ENCODE measurements around the gene CAPG.

DNA sequence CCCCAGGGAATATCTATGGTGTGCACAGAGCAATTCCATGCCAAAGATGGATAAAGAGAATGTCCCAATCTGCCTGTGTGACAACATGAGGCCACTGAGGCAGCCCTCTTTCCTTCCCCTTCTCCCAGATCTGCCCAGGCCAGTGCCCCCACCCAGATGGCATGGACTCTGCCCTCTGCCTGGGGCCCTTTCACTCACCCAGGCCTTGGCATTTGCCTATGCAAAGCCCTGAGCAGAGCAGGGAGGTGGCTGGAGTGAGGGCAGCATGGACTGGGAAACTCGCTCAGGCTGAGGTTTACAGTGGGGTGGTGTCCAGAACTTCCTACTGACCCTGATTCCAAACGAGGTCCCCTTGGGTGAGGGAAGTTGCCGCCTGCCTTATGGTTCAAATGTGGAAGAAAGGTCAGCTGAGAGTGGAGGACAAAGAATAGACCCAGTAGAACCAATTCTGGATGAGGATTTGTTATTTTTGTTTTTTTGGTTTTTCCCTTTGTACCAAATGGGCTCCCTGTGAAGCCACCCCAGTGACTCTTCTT, 17.2 kb upstream of the CAPG start:
- TF ChIP-seq, protein P1, sequence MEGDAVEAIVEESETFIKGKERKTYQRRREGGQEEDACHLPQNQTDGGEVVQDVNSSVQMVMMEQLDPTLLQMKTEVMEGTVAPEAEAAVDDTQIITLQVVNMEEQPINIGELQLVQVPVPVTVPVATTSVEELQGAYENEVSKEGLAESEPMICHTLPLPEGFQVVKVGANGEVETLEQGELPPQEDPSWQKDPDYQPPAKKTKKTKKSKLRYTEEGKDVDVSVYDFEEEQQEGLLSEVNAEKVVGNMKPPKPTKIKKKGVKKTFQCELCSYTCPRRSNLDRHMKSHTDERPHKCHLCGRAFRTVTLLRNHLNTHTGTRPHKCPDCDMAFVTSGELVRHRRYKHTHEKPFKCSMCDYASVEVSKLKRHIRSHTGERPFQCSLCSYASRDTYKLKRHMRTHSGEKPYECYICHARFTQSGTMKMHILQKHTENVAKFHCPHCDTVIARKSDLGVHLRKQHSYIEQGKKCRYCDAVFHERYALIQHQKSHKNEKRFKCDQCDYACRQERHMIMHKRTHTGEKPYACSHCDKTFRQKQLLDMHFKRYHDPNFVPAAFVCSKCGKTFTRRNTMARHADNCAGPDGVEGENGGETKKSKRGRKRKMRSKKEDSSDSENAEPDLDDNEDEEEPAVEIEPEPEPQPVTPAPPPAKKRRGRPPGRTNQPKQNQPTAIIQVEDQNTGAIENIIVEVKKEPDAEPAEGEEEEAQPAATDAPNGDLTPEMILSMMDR (IDR thresholded peaks at IDR 0.05) = no peak
- no peak for TF ChIP-seq POLR2A (IDR thresholded peaks at IDR 0.05)

Measured in right lobe of liver (tissue), 4 donors.